RWPE1 (cell line): ENCODE measurements around the gene CHST2.
"Not testable (repeated sequence)": the region's sequence is repeated elsewhere in the genome, so short reads cannot be mapped to it uniquely, and the experiment has no call there.

ENCODE experiments used
- CTCF ChIA-PET: fragments of 350-600 bp; sonication (Branson Sonifier 250); formaldehyde crosslinking; extraction: SDS; loops from one replicate; lab custom pipeline; 2021; lab: Yijun Ruan, JAX
- POLR2A ChIA-PET: fragments of 400-600 bp; formaldehyde crosslinking; extraction: SDS; loops from one replicate; lab custom pipeline; 2020; ENCODE audit warnings: antibody characterized with exemption; ENCODE audit not compliant: low non-redundant PET; lab: Yijun Ruan, JAX
- DNase-seq: peaks from one replicate; pipeline ENCODE4 v3.0.0; 2012; ENCODE audit warnings: low spot score
- H3K27ac ChIP-seq: fragments of 450-650 bp; 2 replicates; pipeline ENCODE4 v1.5.1; 2017
- TF ChIP-seq, protein P1 (sequence below): fragments of 450-650 bp; conservative IDR thresholded peaks from 2 replicates; pipeline ENCODE4 v1.5.1; 2017; ENCODE audit warnings: low read depth, mild to moderate bottlenecking

Gene CHST2

DNA sequence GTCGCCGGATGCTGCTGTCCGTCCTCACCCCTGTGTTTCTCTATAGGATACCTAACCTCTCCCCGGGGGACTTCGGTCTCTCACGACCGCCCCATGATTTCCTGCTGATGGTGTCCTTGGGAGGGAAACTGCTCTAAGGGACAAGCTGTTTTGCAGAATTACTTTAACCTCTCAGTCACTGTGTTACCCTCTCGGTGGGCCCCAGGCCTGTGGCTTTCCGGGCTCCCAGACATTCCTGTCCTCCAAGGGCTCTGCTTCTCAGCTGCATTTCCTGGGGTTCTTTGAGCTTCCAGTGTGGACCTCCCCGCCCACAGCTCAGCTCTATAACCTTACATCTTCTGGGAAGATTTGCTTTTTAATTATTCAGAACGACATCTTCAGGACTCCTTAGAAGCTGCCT lies 40.9 kb downstream of the CHST2 start:
- POLR2A ChIA-PET = no interaction called here
- CTCF ChIA-PET = interaction anchor here (1.4 kb wide), 1 partner anchor 10 kb away, joined by 5 read pairs; no protein-coding TSS in a partner anchor
- no peak overlapping the region for H3K27ac ChIP-seq
- DNase-seq = no peak
- TF ChIP-seq, protein P1, sequence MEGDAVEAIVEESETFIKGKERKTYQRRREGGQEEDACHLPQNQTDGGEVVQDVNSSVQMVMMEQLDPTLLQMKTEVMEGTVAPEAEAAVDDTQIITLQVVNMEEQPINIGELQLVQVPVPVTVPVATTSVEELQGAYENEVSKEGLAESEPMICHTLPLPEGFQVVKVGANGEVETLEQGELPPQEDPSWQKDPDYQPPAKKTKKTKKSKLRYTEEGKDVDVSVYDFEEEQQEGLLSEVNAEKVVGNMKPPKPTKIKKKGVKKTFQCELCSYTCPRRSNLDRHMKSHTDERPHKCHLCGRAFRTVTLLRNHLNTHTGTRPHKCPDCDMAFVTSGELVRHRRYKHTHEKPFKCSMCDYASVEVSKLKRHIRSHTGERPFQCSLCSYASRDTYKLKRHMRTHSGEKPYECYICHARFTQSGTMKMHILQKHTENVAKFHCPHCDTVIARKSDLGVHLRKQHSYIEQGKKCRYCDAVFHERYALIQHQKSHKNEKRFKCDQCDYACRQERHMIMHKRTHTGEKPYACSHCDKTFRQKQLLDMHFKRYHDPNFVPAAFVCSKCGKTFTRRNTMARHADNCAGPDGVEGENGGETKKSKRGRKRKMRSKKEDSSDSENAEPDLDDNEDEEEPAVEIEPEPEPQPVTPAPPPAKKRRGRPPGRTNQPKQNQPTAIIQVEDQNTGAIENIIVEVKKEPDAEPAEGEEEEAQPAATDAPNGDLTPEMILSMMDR = no peak

DNA sequence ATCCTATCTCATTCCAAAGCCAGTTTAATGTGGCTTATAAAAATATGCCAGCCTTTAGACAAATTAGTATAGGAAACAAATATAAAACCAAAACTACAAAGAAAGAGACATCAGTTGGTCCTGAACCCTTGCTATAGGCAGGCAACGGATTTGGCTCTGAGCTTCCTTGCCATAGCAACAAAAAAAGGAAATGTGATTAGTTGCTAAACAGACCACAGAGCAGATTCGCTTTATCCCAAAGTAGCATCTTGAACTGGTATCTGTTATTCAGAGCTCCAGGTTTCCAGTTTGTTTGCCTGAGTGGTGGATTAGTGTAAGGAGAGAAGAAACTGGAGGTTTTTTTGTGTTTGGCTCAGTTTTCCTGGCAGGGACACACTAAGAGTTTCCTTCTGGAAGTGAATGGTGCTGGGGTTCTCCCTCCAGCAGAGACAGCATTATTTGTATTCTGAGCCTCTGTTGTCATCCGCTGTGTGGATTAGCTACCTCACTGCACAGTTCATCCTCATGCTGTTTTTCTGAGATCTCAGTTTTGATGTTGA lies 44.1 kb downstream of the CHST2 start:
- CTCF ChIA-PET = interaction anchor here (0.7 kb wide), 1 partner anchor 1504 kb away, joined by 3 read pairs; no protein-coding TSS in a partner anchor
- no peak for DNase-seq
- TF ChIP-seq, protein P1 = no peak
- no peak overlapping the region for H3K27ac ChIP-seq
- POLR2A ChIA-PET = no interaction called here

DNA sequence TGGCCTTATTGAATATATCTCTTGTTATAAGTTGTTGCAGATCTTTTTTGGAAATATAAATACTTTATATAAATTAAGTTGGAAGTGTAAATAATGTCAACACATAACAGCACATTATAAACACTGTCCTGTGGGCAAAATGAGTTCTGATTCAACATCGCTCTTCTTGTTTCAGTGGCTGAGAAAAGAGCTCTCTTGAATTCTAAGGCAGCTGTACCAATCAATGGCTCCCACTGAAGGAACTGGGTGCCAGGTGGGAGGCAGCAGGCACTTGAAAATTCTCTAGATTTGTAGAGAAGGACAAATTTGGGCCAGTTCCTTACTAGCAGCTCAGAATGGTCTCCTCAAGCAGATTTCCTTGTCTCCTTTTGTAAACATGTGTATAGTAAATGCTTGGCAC lies 45.6 kb downstream of the CHST2 start:
- no peak for DNase-seq
- ChIA-PET CTCF (interaction anchor here (0.6 kb wide), 1 partner anchor 289 kb away, joined by 4 read pairs; no protein-coding TSS in a partner anchor), POLR2A (no interaction called here)
- TF ChIP-seq, protein P1 = no peak
- no peak overlapping the region for H3K27ac ChIP-seq

DNA sequence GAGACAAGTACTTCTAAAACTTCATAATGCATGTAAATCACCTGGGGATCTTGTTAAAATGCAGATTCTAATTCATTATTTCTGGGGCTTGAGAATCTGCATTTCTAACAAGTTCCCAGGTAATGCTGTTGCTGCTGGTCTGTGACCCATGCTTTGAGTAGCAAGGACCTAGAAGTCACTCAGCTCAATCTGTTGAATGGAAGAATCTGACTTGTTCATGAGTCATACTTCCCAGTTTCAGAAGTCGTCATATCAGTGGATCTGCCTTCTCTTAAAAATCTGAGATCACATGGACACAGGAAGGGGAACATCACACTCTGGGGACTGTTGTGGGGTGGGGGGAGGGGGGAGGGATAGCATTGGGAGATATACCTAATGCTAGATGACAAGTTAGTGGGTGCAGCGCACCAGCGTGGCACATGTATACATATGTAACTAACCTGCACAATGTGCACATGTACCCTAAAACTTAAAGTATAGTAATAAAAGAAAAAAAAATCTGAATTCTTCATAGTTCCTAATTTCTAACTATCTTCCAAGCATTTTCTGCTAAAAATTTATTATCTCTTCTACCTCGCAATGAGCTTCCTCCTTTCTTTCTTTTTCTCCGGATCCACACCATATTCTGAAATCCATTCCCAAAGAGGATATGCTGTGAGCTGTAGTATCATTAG lies 46.2 kb downstream of the CHST2 start:
- POLR2A ChIA-PET = not testable (repeated sequence)

DNA sequence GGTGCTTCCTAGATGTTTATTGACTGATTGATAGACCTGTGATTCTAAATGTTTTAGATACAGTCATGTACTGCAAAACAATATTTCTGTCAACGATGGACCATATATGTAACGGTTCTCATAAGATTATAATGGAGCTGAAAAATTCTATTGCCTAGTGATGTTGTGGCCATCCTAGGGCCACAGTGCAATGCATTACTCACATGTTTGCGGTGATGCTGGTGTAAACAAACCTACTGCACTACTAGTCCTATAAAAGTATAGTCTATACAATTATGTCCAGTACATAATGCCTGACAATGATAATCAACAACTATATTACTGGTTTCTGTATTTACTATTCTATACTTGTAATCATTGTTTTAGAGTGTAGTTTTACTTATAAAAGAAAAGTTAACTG lies 46.8 kb downstream of the CHST2 start:
- TF ChIP-seq, protein P1 = no peak
- CTCF ChIA-PET = interaction anchor here (0.6 to 1.0 kb wide), 3 partner anchors 9 to 597 kb away, joined by 3 to 6 read pairs (median 4); no protein-coding TSS in a partner anchor
- H3K27ac ChIP-seq = no peak overlapping the region

More for the DNA sequence above, 46.2 kb downstream of the CHST2 start:
- DNase-seq = peak; percentile 55
- CTCF ChIA-PET = interaction anchor here (0.6 kb wide), 3 partner anchors 151 to 598 kb away, joined by 3 to 6 read pairs (median 4); no protein-coding TSS in a partner anchor
- not testable (repeated sequence) for H3K27ac ChIP-seq

DNA sequence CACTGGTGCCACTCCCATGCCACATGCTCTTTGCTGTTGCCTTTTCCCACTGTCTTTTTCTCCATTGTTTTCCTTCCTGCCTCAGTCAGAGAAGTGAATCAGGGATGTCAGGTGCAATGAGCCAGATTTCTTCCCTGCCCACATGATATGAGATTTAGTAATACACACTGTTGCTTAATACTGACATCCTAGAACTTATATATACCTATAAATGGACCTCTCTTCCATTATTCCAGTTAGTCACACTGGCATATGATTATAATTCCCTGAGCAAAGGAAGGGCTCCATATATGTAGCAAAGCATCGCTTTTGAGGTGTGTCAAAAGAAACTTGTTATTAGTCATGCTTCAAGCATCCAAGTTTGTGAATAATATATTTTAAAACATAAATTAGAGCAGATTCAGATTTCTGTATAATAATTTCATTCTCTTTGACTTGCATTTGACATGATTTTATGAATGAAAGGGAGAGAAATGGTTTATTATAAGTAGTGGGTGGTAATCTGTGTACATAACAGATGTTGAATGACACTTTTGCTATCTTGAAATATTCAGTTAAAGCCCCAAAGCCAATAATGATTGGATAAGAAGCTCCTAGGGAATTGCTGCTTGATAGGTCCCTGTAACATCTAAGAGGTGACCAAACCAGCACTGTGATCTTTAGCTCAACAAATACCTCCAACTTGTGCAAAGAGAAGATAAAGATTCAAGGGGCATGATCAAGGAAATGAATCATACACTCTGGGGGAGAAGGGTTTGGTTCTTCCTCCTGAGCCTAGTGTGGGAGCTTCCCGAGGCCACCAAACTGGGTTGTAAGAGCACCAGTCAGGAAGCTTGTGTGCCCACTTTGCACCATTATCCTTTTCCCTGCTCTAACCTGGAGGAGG lies 48.6 kb downstream of the CHST2 start:
- H3K27ac ChIP-seq = peak overlapping the region; percentile 60
- peak; percentile 78 for DNase-seq
- TF ChIP-seq, protein P1 = no peak
- ChIA-PET CTCF (interaction anchor here (0.6 kb wide), 1 partner anchor 74 kb away, joined by 4 read pairs; no protein-coding TSS in a partner anchor), POLR2A (no interaction called here)

More for the DNA sequence above, 46.8 kb downstream of the CHST2 start:
- DNase-seq = no peak
- POLR2A ChIA-PET = no interaction called here
